Esophagus muscularis mucosa (tissue), 4 donors: ENCODE measurements around the gene SELENOO.

Source experiments
- CTCF ChIP-seq, 3 experiments: fragments of 200-600 bp in 2 of 3; fragments of 450-650 bp in 1 of 3; sonication (generic) in 2 of 3; IDR thresholded peaks; one replicate each; pipeline ENCODE4 v1.5.1; 2017 to 2019; ENCODE audit warnings: antibody characterized with exemption in 3 of 3, mild to moderate bottlenecking in 2 of 3, moderate library complexity in 1 of 3
- EP300 ChIP-seq: sonication (generic); formaldehyde crosslinking; IDR thresholded peaks from one replicate; pipeline ENCODE4 v1.6.1; 2017; ENCODE audit warnings: antibody characterized with exemption
- POLR2A ChIP-seq: fragments of 450-650 bp; IDR thresholded peaks from one replicate; pipeline ENCODE4 v1.6.1; 2017; ENCODE audit warnings: antibody characterized with exemption, moderate library complexity, mild to moderate bottlenecking, low read depth
- POLR2AphosphoS5 ChIP-seq, 2 donors: sonication (generic); formaldehyde crosslinking; IDR thresholded peaks; one replicate each; pipeline ENCODE4 v1.6.1; 2017; ENCODE audit warnings: antibody characterized with exemption in 2 of 2

DNA sequence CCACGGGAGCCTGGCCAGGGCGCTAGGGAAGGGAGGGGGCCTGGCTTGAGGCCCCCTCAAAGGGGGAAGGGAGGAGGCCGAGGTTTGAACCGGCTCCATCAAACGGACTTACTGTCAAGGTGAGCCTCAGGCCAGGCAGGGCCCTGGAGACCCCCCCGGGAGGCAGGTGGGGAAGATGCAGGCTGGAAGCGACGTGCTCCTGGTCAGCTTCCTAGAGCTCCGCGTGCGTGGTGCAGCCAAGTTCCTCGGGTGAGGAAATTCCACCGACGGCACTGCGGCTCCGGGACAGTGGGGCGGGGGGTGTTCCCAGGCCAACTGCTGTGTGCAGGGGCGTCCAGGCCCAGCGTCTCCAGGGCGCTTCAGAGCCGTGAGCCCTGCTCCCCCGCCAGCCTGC is 22.3 kb upstream of the SELENOO start:
- no peak for TF ChIP-seq CTCF (IDR thresholded peaks at IDR 0.05)
- no peak for TF ChIP-seq POLR2A
- TF ChIP-seq EP300 = no peak
- TF ChIP-seq POLR2AphosphoS5 (IDR thresholded peaks at IDR 0.05) = no peak
